Endodermal cell (in vitro differentiated cells): ENCODE data around the gene STMN3. TPM values are rescaled to one million over a fixed set of nuclear protein-coding genes. Genes with fewer than 3 reads are reported as not detected.

Experiments
- DNase-seq: peaks from one replicate; pipeline ENCODE4 v3.0.0-alpha.2; 2017
- H3K27ac ChIP-seq: 2 replicates; pipeline ENCODE4 v1.5.1; 2013; ENCODE audit warnings: mild to moderate bottlenecking, low read depth, low read length, moderate library complexity
- H3K27me3 ChIP-seq: 2 replicates; pipeline ENCODE4 v1.6.1; 2013; ENCODE audit warnings: mild to moderate bottlenecking, low read length, moderate library complexity; ENCODE audit not compliant: insufficient read depth, control insufficient read depth, poor library complexity, severe bottlenecking
- H3K36me3 ChIP-seq: 2 replicates; pipeline ENCODE4 v1.7.0; 2013; ENCODE audit warnings: mild to moderate bottlenecking, low read length, moderate library complexity; ENCODE audit not compliant: control insufficient read depth, insufficient read depth
- H3K4me1 ChIP-seq: one replicate; pipeline ENCODE4 v1.7.0; 2013; ENCODE audit warnings: low read length; ENCODE audit not compliant: control insufficient read depth, insufficient read depth
- H3K4me3 ChIP-seq: 2 replicates; pipeline ENCODE4 v1.5.1; 2013; ENCODE audit warnings: mild to moderate bottlenecking, low read length, moderate library complexity
- H3K9ac ChIP-seq: 2 replicates; pipeline ENCODE4 v1.6.1; 2013; ENCODE audit warnings: mild to moderate bottlenecking, low read length, moderate library complexity; ENCODE audit not compliant: poor library complexity, severe bottlenecking; ENCODE audit errors: extremely low read depth
- H3K9me3 ChIP-seq: 2 replicates; pipeline ENCODE4 v1.6.1; 2013; ENCODE audit warnings: mild to moderate bottlenecking, low read length, moderate library complexity; ENCODE audit not compliant: control insufficient read depth
- H3K27ac Mint-ChIP-seq: 2 replicates; pipeline ENCODE4 v1.8.0; 2020; ENCODE audit warnings: mixed read lengths
- H3K27me3 Mint-ChIP-seq: 2 replicates; pipeline ENCODE4 v1.8.0; 2021; ENCODE audit warnings: mild to moderate bottlenecking, mixed read lengths; ENCODE audit not compliant: insufficient read depth
- H3K36me3 Mint-ChIP-seq: 2 replicates; pipeline ENCODE4 v1.8.0; 2020; ENCODE audit warnings: low read depth, mixed read lengths
- H3K4me1 Mint-ChIP-seq: 2 replicates; pipeline ENCODE4 v1.8.0; 2020; ENCODE audit warnings: mixed read lengths
- H3K4me3 Mint-ChIP-seq: 2 replicates; pipeline ENCODE4 v1.8.0; 2020; ENCODE audit warnings: mild to moderate bottlenecking, moderate library complexity, mixed read lengths
- H3K9me3 Mint-ChIP-seq: 2 replicates; pipeline ENCODE4 v1.8.0; 2020; ENCODE audit warnings: mild to moderate bottlenecking, mixed read lengths
- CTCF ChIP-seq: fragments of 200-600 bp; sonication (generic); conservative IDR thresholded peaks from 2 replicates; pipeline ENCODE4 v1.5.0; 2021; ENCODE audit warnings: antibody characterized with exemption, mild to moderate bottlenecking
- WGBS, 2 experiments: methylation state at CpG; one replicate each; pipeline versions ENCODE4 v1.1.5 to v1.1.7; 2013; ENCODE audit warnings: missing lambda C conversion rate in 2 of 2, mixed read lengths in 1 of 2; ENCODE audit not compliant: insufficient coverage in 1 of 2, insufficient read length in 1 of 2; 5-methylcytosine and 5-hydroxymethylcytosine counted together
- total RNA-seq, 2 donors: library from RNA; stranded (reverse); fragmentation: NEBNext Ultra II Directional in 1 of 2; extraction: Animal tissue kit (Norgen Biotek cat#: 25700) in 1 of 2; gene quantifications; 2 replicates in 1 of 2; 3 replicates in 1 of 2; pipeline ENCODE4 v1.2.1, GENCODE V29; 2021

The STMN3 gene
- total RNA-seq, 2 donors from 2014 or later = 6.7 to 18.3 TPM

- H3K9ac ChIP-seq = no peak overlapping the region
- no peak overlapping the region for H3K27ac ChIP-seq
- no peak for TF ChIP-seq CTCF
- no peak overlapping the region for H3K4me3 ChIP-seq
- no peaks in the 10 kb centered on the region for H3K4me1 Mint-ChIP-seq
- H3K9me3 ChIP-seq = no peaks in the 10 kb centered on the region
- no peaks in the 10 kb centered on the region for H3K27me3 ChIP-seq
- peaks cover 10% of the 10 kb centered on the region for H3K36me3 Mint-ChIP-seq
- no peaks in the 10 kb centered on the region for H3K4me1 ChIP-seq
- 93 to 94% methylated on average over 15 to 24 of the region's 24 CpGs for WGBS, 2 experiments
- no peak overlapping the region for H3K27ac Mint-ChIP-seq
- DNase-seq = no peak
- no peak overlapping the region for H3K4me3 Mint-ChIP-seq
- no peaks in the 10 kb centered on the region for H3K36me3 ChIP-seq
- H3K9me3 Mint-ChIP-seq = peaks cover 2% of the 10 kb centered on the region
- H3K27me3 Mint-ChIP-seq = no peaks in the 10 kb centered on the region
Observed at GRCh38 chr20:63690898-63691710, 37.9 kb upstream of the STMN3 start.

DNA sequence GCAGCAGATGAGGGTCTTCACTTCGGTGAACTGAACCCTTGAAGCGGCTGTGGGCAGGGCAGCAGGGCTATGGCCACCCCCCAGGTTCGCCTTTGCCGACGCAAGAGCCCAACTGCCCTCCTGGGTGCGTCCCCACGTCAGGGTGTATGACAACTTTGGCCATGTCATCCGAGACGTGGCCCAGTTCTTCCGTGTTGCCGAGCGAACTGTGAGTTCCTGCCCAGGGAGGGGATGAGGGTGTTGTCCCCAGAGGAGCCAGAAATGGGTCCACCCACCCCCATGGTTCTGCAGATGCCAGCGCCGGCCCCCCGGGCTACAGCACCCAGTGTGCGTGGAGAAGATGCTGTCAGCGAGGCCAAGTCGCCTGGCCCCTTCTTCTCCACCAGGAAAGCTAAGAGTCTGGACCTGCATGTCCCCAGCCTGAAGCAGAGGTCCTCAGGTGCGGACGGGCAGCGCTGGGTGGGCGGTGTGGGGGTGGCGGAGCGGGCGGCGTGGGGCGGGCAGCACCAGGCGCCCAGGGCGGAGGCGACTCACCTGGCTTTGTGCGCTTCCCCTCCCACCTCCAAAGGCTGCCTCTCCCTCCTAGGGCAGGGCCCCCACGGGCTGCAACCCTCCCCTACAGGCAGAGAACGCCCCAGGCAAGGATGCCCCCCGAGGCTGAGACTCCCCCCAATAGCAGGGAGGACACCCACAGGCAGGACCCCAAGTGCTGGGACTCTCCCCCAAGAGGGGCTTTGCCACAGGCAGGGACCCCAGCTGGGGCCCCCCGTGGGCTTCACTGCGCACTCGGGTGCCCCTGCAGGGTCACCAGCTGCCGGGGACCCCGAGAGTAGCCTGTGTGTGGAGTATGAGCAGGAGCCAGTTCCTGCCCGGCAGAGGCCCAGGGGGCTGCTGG is 37.0 kb upstream of the STMN3 start:
- Histone ChIP-seq H3K9me3 (no peaks in the 10 kb centered on the region), H3K27ac (no peak overlapping the region), H3K4me1 (no peaks in the 10 kb centered on the region), H3K36me3 (no peaks in the 10 kb centered on the region), H3K4me3 (no peak overlapping the region), H3K9ac (no peak overlapping the region), H3K27me3 (no peaks in the 10 kb centered on the region)
- no peaks in the 10 kb centered on the region for H3K27me3 Mint-ChIP-seq
- WGBS, 2 experiments = 95% methylated on average over 19 to 40 of the region's 40 CpGs
- H3K4me1 Mint-ChIP-seq = no peaks in the 10 kb centered on the region
- peaks cover 2% of the 10 kb centered on the region for H3K9me3 Mint-ChIP-seq
- H3K27ac Mint-ChIP-seq = no peak overlapping the region
- TF ChIP-seq CTCF = no peak
- H3K4me3 Mint-ChIP-seq = no peak overlapping the region
- no peak for DNase-seq
- H3K36me3 Mint-ChIP-seq = peaks cover 10% of the 10 kb centered on the region

- TF ChIP-seq CTCF = no peak
- H3K9me3 Mint-ChIP-seq = peaks cover 2% of the 10 kb centered on the region
- 95 to 96% methylated on average over 27 to 44 of the region's 44 CpGs for WGBS, 2 experiments
Observed at GRCh38 chr20:63689046-63690002, 36.1 kb upstream of the STMN3 start.

More at GRCh38 chr20:63689046-63690002, 36.1 kb upstream of the STMN3 start:
- peaks cover 10% of the 10 kb centered on the region for H3K36me3 Mint-ChIP-seq
- no peaks in the 10 kb centered on the region for H3K9me3 ChIP-seq
- no peak overlapping the region for H3K4me3 ChIP-seq
- H3K4me3 Mint-ChIP-seq = no peak overlapping the region
- H3K27me3 Mint-ChIP-seq = no peaks in the 10 kb centered on the region
- no peak for DNase-seq
- H3K9ac ChIP-seq = no peak overlapping the region
- H3K4me1 Mint-ChIP-seq = no peaks in the 10 kb centered on the region
- H3K36me3 ChIP-seq = no peaks in the 10 kb centered on the region
- no peaks in the 10 kb centered on the region for H3K27me3 ChIP-seq
- H3K27ac Mint-ChIP-seq = no peak overlapping the region
- no peak overlapping the region for H3K27ac ChIP-seq
- no peaks in the 10 kb centered on the region for H3K4me1 ChIP-seq
